ENCODE results near the gene NFKB1. TPM values are rescaled to one million over a fixed set of nuclear protein-coding genes. Genes with fewer than 3 reads are reported as not detected.
"Not testable (repeated sequence)": the region's sequence is repeated elsewhere in the genome, so short reads cannot be mapped to it uniquely, and the experiment has no call there.

Gene NFKB1, protein sequence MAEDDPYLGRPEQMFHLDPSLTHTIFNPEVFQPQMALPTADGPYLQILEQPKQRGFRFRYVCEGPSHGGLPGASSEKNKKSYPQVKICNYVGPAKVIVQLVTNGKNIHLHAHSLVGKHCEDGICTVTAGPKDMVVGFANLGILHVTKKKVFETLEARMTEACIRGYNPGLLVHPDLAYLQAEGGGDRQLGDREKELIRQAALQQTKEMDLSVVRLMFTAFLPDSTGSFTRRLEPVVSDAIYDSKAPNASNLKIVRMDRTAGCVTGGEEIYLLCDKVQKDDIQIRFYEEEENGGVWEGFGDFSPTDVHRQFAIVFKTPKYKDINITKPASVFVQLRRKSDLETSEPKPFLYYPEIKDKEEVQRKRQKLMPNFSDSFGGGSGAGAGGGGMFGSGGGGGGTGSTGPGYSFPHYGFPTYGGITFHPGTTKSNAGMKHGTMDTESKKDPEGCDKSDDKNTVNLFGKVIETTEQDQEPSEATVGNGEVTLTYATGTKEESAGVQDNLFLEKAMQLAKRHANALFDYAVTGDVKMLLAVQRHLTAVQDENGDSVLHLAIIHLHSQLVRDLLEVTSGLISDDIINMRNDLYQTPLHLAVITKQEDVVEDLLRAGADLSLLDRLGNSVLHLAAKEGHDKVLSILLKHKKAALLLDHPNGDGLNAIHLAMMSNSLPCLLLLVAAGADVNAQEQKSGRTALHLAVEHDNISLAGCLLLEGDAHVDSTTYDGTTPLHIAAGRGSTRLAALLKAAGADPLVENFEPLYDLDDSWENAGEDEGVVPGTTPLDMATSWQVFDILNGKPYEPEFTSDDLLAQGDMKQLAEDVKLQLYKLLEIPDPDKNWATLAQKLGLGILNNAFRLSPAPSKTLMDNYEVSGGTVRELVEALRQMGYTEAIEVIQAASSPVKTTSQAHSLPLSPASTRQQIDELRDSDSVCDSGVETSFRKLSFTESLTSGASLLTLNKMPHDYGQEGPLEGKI
- 10 to 100 TPM; 23.7 to 25.6 TPM for total RNA-seq
- long read RNA-seq, full-length matches to known transcripts: 2 of 5 reads
- long read RNA-seq, partial matches to known transcripts: 2 of 5 reads
- long read RNA-seq, other reads (novel, unspliced or antisense): 1 of 5 reads

DNA sequence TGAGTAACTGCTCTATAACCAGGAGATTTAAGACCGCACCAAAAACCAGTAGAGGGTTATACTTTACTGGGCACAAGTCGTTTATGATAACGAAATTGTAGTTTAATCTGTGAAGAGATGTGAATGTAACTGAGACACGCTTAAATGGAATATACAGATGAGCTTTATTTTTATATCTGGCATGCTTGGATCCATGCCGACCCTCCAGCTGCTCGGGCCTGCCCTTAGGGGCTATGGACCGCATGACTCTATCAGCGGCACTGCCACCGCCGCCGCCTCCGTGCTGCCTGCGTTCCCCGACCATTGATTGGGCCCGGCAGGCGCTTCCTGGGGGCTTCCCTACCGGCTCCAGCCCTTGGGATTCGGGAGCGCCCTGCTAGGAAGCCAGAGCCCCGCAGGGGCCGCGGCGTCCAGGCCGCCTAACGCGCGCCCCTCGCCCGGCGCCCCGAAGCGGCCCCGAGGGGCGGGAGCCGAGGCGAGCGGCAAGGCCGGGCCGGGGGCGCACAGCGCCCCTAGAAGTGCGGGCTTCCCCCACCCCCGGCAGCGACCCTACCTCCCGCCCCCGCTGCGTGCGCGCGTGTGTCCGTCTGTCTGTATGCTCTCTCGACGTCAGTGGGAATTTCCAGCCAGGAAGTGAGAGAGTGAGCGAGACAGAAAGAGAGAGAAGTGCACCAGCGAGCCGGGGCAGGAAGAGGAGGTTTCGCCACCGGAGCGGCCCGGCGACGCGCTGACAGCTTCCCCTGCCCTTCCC is at the start of gene NFKB1:
Gene NFKB1 (plus strand): TSS at position 664 of the 751 bp plus-strand sequence. CDS start 24,160 bp downstream, outside the sequence.
- intact Hi-C loops (cut with DNase I): loop anchor here in 1 of 2 donors (5.0 kb wide), 1 partner anchor 56 kb away; no protein-coding TSS in a partner anchor
- ATAC-seq (peak; percentile 60 to 64), DNase-seq (peak; percentile 78)

DNA sequence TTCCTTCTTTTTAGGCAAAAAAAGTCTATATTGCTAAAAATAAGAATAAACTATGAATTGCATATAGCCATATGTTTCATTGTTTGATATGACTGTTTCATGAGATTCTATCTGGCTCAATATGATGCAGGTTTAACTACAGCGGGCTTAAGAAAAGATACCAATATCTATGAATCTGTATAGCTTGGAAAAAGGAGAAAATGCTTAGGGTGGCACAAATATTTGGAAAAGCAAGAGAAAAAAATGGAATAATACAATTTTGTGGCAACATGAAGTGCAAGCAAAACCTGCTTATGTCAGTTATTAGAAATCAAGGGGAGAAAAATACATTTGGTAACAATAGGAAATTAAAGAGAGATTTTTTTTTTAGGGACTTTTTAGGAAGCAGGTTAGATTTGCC is 48.3 kb upstream of the NFKB1 start:
- DNase-seq: no peak
- no peak for ATAC-seq
- intact Hi-C loops (cut with DNase I): loop anchor here (5.0 to 10.0 kb wide), 4 partner anchors 142 to 642 kb away; partner anchors contain the start of gene BDH2 (in 1 of the 2)

DNA sequence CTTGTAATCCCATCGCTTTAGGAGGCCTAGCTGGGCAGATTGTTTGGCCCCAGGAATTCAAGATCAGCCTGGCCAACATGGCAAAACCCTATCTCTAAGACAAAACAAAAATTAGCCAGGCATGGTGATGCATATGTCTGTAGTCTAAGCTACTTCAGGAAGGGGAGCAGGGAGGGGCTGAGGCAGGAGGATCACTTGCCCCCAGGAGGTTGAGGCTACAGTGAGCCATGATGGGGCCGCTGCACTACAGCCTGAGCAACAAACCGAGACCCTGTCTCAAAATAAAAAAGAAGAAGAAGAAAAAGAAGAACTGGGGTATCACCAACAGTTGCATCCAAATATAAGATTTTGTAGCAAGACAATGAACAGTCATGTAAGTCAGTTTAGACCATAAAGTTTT is 47.3 kb upstream of the NFKB1 start:
- ATAC-seq (no peak), DNase-seq (no peak)
- intact Hi-C loops (cut with DNase I): loop anchor here (5.0 to 10.0 kb wide), 4 partner anchors 141 to 641 kb away; partner anchors contain the start of gene BDH2 (in 1 of the 2)

DNA sequence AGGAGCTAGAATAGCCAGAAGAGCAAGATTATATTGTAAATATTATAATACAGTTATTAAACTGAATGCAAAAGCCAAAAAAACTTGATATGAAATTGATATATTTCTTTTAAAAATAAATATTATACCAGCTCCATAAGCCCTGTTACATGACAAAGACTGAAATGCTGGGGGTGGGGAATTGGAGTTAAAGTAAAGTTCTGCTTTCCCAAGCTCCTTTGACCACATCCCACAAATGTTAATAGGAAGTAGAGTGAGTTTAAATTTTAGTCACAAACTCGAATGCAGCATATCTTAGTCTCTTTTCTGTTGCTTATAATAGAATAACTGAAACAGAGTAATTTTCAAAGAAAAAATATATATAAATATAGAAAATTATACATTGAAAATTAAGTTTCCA is 46.9 kb upstream of the NFKB1 start:
- intact Hi-C loops (cut with DNase I): loop anchor here (5.0 to 10.0 kb wide), 4 partner anchors 141 to 641 kb away; partner anchors contain the start of gene BDH2 (in 1 of the 2)
- no peak for ATAC-seq
- DNase-seq: no peak

DNA sequence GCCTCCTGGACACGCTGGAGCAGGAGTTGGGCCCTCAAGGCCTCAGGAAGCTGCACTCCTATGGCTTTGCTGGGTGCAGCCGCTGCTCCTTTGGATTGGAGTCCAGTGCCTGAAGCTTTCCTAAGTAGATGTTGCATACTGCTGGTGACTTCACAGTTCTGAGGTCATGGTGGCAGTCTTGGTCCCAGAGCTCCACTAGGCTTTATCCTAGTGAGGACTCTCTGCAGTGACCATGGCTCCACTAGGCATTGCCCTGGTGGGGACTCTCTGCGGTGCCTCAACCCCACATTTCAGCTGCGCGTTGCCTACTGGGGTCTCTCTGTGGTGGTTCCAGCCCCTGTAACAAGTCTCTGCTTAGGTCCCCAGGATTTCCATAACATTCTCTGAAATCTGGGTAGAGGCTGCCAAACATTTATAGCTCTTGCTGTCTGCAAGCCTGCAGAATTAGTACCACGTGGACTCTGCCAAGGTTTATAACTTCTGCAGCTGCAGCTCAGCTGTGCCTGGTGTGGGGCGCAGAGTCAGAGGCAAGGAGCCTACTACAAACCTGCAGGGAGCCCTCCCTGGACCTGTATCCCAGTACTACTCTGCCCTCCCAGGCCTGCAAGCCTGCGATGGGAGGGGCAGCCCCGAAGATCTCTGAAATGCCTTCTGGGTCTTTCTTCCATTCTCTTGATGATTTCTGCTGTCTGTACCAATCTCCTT is 46.0 kb upstream of the NFKB1 start:
- no peak for DNase-seq
- intact Hi-C loops (cut with DNase I): loop anchor here (5.0 to 10.0 kb wide), 4 partner anchors 140 to 640 kb away; partner anchors contain the start of gene BDH2 (in 1 of the 2)
- ATAC-seq: no peak

DNA sequence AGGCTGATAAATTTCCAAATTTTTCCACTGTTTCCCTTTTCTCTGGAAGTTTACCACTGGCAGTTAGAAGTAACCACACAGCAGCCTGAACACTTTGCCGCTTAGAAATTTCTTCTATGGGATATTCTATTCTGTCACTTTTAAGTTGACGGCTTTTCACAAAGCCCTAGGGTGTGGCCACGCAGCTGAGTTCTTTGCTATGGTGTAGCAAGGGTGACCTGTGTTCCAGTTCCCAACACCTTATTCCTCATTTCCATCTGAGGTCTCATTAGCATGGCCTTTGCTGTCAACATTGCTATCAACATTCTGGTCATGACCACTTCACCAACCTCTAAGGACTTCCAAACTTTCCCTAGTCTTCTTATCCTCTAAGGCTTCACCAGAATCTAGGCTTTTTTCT is 45.4 kb upstream of the NFKB1 start:
- DNase-seq: no peak
- no peak for ATAC-seq
- intact Hi-C loops (cut with DNase I): loop anchor here (10.0 kb wide), 3 partner anchors 139 to 639 kb away; partner anchors contain the start of gene BDH2 (in 1 of the 2)

DNA sequence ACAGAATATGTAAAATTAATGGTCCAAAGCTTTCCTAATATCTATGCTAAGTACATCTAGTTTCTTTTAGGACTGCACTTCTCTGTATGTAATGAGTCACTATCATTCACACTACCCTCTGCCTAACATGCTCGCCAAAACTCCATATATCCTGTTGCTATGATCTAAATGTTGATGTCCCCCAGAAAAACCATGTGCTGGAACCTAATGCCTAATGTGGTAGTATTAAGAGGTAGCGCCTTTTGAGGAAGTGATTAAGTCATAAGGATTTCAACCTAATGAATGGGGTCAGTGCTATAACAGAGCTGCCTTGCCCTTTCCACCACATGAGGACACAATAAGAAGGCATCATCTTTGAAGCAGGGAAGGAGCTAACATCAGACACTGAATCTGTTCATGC is 34.9 kb upstream of the NFKB1 start:
- intact Hi-C loops (cut with DNase I): no loop called here
- ATAC-seq (no peak), DNase-seq (no peak)

DNA sequence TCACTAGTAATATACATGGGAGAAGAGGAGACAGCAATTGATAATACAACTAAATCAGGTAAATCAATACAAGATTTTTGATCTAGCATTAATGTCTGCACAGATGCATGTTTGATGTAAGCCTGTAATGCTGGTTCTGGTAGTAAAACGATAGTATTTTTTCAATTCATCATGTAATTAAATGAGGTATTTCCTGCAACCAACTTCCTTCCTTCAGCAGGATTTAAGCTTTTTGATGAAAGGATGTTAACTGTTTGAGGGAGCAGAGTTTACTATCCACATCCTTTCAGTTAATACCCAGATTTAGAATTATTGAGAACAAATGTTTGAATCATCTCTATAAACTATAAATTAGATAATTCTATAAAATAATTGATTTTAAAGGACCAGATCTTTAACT is 31.4 kb upstream of the NFKB1 start:
- ATAC-seq: no peak
- DNase-seq: no peak
- intact Hi-C loops (cut with DNase I): no loop called here

DNA sequence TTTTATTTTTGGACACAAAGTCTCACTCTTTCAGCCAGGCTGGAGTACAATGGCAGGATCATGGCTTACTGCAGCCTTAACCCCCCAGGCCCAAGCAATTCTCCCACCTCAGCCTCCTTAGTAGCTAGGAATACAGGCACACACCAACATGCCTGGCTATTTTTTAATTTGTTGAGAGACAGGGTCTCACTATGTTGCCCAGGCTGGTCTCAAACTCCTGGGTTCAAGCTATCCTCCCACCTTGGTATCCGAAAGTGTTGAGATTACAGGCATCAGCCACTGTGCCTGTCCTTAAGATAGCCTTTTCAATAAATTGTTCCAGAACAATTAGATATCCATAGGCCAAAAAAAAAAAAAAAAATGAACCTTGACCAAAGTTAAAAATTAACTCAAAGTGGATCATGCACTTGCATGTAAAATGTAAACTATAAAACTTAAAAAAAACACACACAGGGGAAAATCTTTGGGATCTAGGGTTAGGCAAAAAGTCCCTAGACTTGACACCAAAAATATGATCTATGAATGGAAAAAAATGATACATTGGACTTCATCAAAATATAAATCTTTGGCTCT is 28.6 kb upstream of the NFKB1 start:
- ATAC-seq: no peak
- intact Hi-C loops (cut with DNase I): no loop called here

DNA sequence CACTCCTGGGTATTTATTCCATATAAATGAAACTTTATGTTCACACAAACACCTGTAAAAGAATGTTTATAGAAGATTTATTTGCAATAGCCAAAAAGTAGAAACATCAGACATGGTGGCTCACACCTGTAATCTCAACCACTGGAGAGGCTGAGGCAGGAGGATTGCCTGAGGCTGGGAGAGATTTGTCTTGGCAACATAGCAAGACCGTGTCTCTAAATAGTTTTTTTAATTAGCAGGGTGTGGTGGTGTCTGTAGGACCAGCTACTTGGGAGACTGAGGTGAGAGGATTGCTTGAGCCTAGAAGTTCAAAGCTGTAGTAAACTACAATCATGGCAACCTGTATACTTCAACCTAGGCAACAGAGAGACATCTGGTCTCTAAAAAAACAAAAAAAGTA is 27.7 kb upstream of the NFKB1 start:
- ATAC-seq: no peak

More for the DNA sequence above, 28.6 kb upstream of the NFKB1 start:
- DNase-seq: no peak

DNA sequence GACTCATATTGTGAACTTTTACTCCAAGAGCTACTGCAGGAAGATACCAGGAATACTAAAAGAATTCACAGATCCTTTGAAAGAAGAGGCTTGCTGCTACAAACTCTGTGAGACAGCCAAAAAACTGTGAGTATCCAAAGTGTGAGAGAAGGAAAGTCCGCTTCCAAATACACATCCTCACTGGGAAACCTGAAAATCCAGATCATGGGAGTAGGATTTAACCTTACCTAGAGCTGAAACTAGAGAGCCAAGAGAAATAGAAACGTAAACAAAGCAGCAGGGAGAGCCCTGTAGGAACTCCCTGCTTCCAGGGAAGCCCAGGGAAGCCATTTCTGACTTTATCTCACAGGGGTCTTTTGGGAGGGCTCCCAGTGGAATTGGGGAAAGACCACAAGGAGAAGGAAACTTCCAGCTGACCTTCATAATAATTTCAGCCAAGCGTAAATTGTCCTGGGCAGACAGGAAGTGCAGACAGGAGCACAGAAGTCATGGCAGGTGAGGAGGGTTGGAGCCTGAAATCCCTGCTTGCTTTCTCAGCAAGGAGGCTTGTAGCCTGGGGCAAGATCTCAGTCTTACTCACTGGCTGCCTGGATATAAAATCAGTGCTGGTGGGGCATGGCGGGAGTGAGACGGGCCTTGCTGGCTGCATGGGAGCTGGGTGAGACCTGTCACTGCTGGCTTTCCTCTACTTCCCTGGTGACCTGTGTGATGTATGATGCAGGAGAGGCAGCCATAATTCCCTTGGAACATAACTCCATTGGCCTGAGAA is 26.2 kb upstream of the NFKB1 start:
- ATAC-seq: no peak
- intact Hi-C loops (cut with DNase I): no loop called here
- no peak for DNase-seq

More for the DNA sequence above, 27.7 kb upstream of the NFKB1 start:
- intact Hi-C loops (cut with DNase I): no loop called here
- DNase-seq: no peak

DNA sequence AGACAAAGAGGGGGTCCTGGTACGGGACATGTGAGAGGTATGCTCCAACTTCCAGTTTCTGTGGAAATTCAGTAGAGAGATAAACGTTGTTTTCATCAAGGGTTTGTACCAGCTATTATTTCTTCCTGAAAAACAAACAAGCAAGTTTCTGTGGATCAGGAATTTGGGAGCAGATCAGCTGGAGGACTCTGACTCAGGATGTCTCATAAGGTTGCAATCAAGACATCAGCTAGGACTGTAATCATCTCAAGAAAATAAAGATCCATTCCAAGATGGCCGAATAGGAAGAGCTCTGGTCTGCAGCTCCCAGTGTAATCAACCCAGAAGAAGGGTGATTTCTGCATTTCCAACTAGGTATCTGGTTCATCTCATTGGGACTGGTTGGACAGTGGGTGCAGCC is 23.5 kb upstream of the NFKB1 start:
- ATAC-seq: no peak
- intact Hi-C loops (cut with DNase I): no loop called here
- no peak for DNase-seq

DNA sequence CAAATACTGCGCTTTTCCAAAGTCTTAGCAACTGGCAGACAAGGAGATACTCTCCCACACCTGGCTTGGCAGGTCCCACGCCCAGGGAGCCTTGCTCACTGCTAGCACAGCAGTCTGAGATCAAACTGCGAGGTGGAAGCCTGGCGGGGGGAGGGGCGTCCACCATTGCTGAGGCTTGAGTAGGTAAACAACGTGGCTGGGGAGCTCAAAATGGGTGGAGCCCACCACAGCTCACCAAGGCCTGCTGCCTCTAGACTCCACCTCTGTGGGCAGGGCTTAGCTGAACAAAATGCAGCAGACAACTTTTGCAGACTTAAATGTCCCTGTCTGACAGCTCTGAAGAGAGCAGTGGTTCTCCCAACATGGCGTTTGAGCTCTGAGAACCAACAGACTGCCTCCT is 23.0 kb upstream of the NFKB1 start:
- ATAC-seq (no peak), DNase-seq (no peak)
- intact Hi-C loops (cut with DNase I): no loop called here

DNA sequence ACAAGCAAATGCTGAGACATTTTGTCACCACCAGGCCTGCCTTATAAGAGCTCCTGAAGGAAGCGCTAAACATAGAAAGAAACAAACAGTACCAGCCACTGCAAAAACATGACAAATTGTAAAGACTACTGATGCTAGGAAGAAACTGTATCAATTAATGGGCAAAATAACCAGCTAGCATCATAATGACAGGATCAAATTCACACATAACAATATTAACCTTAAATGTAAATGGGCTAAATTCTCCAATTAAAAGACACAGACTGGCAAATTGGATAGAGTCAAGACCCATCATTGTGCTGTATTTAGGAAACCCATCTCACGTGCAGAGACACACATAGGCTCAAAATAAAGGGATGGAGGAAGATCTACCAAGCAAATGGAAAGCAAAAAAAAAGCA is 21.3 kb upstream of the NFKB1 start:
- ATAC-seq; DNase-seq; intact Hi-C loops (cut with DNase I): not testable (repeated sequence)

DNA sequence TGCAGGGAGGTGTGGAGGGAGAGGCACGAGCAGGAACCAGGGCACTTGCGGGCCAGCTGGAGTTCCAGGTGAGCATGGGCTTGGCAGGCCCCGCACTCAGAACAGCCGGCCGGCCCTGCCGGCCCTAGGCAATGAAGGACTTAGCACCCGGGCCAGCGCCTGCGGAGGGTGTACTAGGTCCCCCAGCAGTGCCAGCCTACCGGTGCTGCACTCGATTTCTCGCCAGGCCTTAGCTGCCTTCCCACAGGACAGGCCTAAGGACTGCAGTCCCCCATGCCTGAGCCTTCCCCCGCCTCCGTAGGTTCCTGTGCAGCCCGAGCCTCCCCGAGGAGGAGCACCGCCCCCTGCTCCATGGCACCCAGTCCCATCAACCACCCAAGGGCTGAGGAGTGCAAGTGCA is 18.0 kb upstream of the NFKB1 start:
- no peak for DNase-seq
- intact Hi-C loops (cut with DNase I): no loop called here
- ATAC-seq: no peak

DNA sequence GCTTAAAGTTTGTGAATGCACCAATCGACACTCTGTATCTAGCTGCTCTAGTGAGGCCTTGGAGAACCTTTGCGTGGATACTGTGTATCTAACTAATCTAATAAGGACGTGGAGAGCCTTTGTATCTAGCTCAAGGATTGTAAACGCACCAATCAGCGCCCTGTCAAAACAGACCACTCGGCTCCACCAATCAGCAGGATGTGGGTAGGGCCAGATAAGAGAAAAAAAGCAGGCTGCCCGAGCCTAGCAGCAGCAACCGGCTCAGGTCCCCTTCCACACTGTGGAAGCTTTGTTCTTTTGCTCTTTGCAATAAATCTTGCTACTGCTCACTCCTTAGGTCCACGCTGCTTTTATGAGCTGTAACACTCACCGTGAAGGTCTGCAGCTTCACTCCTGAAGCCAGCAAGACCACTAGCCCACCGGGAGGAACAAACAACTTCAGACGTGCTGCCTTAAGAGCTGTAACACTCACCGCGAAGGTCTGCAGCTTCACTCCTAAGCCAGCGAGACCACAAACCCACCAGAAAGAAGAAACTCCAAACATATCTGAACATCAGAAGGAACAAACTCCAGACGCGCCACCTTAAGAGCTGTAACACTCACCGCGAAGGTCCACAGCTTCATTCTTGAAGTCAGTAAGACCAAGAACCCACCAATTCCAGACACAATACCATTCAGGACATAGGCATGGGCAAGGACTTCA is 17.0 kb upstream of the NFKB1 start:
- DNase-seq; ATAC-seq; intact Hi-C loops (cut with DNase I): not testable (repeated sequence)

All from left cardiac atrium (tissue), 4 donors.